Uterus (tissue), 4 donors: ENCODE data around the gene ARID1B. TPM values are rescaled to one million over a fixed set of nuclear protein-coding genes. Genes with fewer than 3 reads are reported as not detected.

Experiments
- DNase-seq, 2 donors: peaks; one replicate each; pipeline ENCODE4 v3.0.0-alpha.2; 2019 to 2020
- H3K27ac ChIP-seq, 2 donors: fragments of 200-600 bp; sonication (generic); 1 replicate in 1 of 2; 2 replicates in 1 of 2; pipeline ENCODE4 v1.5.1; 2016 to 2018
- H3K27me3 ChIP-seq, 2 donors: fragments of 200-600 bp; sonication (generic); one replicate each; pipeline ENCODE4 v1.5.1; 2018 to 2019; ENCODE audit warnings: control low read depth in 1 of 2
- H3K36me3 ChIP-seq, 2 donors: fragments of 200-600 bp; sonication (generic); one replicate each; pipeline ENCODE4 v1.5.1; 2019; ENCODE audit warnings: control low read depth in 1 of 2
- H3K4me1 ChIP-seq, 2 donors: fragments of 200-600 bp; sonication (generic); one replicate each; pipeline ENCODE4 v1.5.1; 2018 to 2019; ENCODE audit warnings: control low read depth in 1 of 2
- H3K4me3 ChIP-seq, 2 donors: fragments of 200-600 bp; sonication (generic); 1 replicate in 1 of 2; 2 replicates in 1 of 2; pipeline ENCODE4 v1.5.1; 2018 to 2019; ENCODE audit warnings: mild to moderate bottlenecking in 1 of 2
- H3K9me3 ChIP-seq, 2 donors: fragments of 200-600 bp; sonication (generic); one replicate each; pipeline ENCODE4 v1.5.1; 2019; ENCODE audit warnings: control low read depth in 1 of 2
- CTCF ChIP-seq, 4 experiments: fragments of 200-600 bp in 2 of 4; fragments of 450-650 bp in 2 of 4; sonication (generic) in 2 of 4; IDR thresholded peaks; one replicate each; pipeline ENCODE4 v1.5.1; 2016 to 2019; ENCODE audit warnings: antibody characterized with exemption in 4 of 4, mild to moderate bottlenecking in 2 of 4, moderate library complexity in 1 of 4
- POLR2A ChIP-seq, 2 donors: fragments of 450-650 bp; IDR thresholded peaks; one replicate each; pipeline ENCODE4 v1.6.1; 2016; ENCODE audit warnings: antibody characterized with exemption in 2 of 2, mild to moderate bottlenecking in 1 of 2, moderate library complexity in 1 of 2
- intact Hi-C: fragments of 100-400 bp; cut with DNase I; formaldehyde crosslinking; loops from one replicate; pipeline ENCODE4 v1.15.1; 2023; ENCODE audit warnings: low total_unique reads
- total RNA-seq, 4 donors: library from RNA; depleted of rRNA in 3 of 4; stranded (reverse); fragments of >200 nt in 3 of 4; gene quantifications; one replicate each; pipeline versions ENCODE4 v1.1.0 to v1.2.4, GENCODE V29; 2014 to 2023
- donor health status: DM: yes; HTN: yes; CAD: no.

ARID1B gene
- total RNA-seq, 4 donors from 2014 or later = 63.8 to 198 (median 125) TPM

- DNase-seq = no peak
- Histone ChIP-seq H3K27me3 (no peaks in the 10 kb centered on the region), H3K4me3 (no peak overlapping the region), H3K27ac (no peak overlapping the region), H3K9me3 (no peaks in the 10 kb centered on the region), H3K36me3 (no peaks in the 10 kb centered on the region), H3K4me1 (peaks cover 0 to 6% of the 10 kb centered on the region in 2 donors)
- TF ChIP-seq CTCF (IDR thresholded peaks at IDR 0.05) = no peak
- no peak for TF ChIP-seq POLR2A (IDR thresholded peaks at IDR 0.05)
- intact Hi-C loops = no loop called here
Observed at GRCh38 chr6:157059781-157060180, 282.6 kb downstream of the ARID1B start.

GRCh38 chr6:157060440-157060952, 283.3 kb downstream of the ARID1B start:
- DNase-seq = no peak
- TF ChIP-seq CTCF (IDR thresholded peaks at IDR 0.05) (no peak), POLR2A (IDR thresholded peaks at IDR 0.05) (no peak)
- Histone ChIP-seq H3K36me3 (no peaks in the 10 kb centered on the region), H3K4me1 (peaks cover 0 to 6% of the 10 kb centered on the region in 2 donors), H3K9me3 (no peaks in the 10 kb centered on the region), H3K4me3 (no peak overlapping the region), H3K27ac (no peak overlapping the region), H3K27me3 (no peaks in the 10 kb centered on the region)
- intact Hi-C loops = no loop called here

GRCh38 chr6:157061770-157062594, 284.8 kb downstream of the ARID1B start:
- H3K4me3 ChIP-seq = no peak overlapping the region
- DNase-seq = no peak
- H3K9me3 ChIP-seq = no peaks in the 10 kb centered on the region
- intact Hi-C loops = no loop called here
- no peak for TF ChIP-seq POLR2A (IDR thresholded peaks at IDR 0.05)
- no peak for TF ChIP-seq CTCF (IDR thresholded peaks at IDR 0.05)
- H3K36me3 ChIP-seq = no peaks in the 10 kb centered on the region
- no peaks in the 10 kb centered on the region for H3K27me3 ChIP-seq
- H3K27ac ChIP-seq = no peak overlapping the region
- H3K4me1 ChIP-seq = peaks cover 0 to 6% of the 10 kb centered on the region in 2 donors

GRCh38 chr6:157063176-157063905, 286.2 kb downstream of the ARID1B start:
- peaks cover 0 to 6% of the 10 kb centered on the region in 2 donors for H3K4me1 ChIP-seq
- intact Hi-C loops = no loop called here
- TF ChIP-seq POLR2A (IDR thresholded peaks at IDR 0.05) (no peak), CTCF (IDR thresholded peaks at IDR 0.05) (no peak)
- H3K36me3 ChIP-seq = no peaks in the 10 kb centered on the region
- DNase-seq = no peak
- H3K9me3 ChIP-seq = no peaks in the 10 kb centered on the region
- H3K27ac ChIP-seq = no peak overlapping the region
- H3K27me3 ChIP-seq = no peaks in the 10 kb centered on the region
- H3K4me3 ChIP-seq = no peak overlapping the region

- H3K4me3 ChIP-seq = no peak overlapping the region
- peaks cover 0 to 6% of the 10 kb centered on the region in 2 donors for H3K4me1 ChIP-seq
- no peaks in the 10 kb centered on the region for H3K9me3 ChIP-seq
- H3K36me3 ChIP-seq = no peaks in the 10 kb centered on the region
- DNase-seq = no peak
- H3K27ac ChIP-seq = no peak overlapping the region
- no peaks in the 10 kb centered on the region for H3K27me3 ChIP-seq
- intact Hi-C loops = no loop called here
- TF ChIP-seq CTCF (IDR thresholded peaks at IDR 0.05) = no peak
- TF ChIP-seq POLR2A (IDR thresholded peaks at IDR 0.05) = no peak
Observed at GRCh38 chr6:157063923-157064322, 286.7 kb downstream of the ARID1B start.
